Putamen (tissue), 1 donor: ENCODE measurements around the gene HMGN4.

ENCODE experiments used
- DNase-seq: peaks from one replicate; pipeline ENCODE4 v3.0.0-alpha.2; 2016; ENCODE audit warnings: low spot score

Gene HMGN4

DNA sequence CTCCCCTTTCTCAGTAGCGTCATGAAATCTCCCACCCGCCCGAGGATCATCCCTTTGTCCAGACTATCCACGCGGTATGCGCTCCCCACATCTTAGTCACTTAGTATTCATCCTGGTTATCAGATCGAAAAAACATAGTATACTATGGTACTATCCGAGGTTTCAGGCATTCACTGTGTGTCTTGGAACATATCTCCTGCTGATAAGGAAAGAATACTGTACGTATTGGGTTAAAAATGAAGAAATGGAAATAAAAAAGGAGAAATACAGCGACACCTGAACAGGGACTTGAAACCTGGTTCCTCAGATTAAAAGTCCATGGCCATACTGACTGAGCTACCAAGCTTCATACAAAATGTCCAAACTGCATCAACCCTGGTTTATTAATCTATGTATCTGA is 14.0 kb downstream of the HMGN4 start:
- DNase-seq = no peak

DNA sequence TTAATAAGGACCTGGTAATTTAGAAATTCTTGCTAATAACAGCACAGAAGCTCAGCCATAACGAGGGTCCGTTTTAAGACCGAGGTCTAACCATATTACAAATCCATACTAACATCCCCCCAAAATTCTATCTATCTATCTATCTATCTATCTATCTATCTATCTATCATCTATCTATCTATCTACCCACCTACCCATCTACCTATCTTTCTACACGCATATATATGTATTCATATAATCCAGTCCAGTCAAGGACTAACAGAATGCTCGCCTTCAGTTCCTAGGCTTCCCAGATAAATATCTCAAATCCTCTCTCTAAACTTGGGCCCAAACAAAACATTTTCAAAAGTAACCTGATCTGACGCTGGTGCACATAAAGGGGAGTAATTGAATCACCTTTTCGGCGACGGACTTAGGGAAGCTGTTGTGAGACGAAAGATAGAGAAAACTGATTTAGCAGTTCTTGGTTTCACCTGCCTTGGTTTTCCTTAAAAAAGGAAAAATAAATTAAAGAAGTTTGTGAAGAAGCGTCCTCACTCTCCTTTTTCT is 14.5 kb downstream of the HMGN4 start:
- no peak for DNase-seq

DNA sequence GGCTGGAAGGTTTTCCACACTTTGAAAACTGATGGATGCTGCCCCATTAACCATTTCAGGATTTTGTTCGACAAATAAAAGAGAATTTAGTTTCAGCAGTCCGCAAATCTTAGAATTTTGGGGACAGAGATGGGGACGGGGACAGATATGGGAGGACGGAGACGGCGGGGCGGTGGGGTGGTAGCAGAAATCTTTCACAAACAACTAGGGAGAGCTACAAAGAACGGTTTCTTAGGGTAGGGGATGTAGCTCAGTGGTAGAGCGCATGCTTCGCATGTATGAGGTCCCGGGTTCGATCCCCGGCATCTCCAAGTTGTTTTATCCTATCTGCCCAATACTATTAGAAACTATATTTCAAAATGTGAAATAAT is 15.1 kb downstream of the HMGN4 start:
- DNase-seq = peak; percentile 86

- peak; percentile 80 for DNase-seq
These were observed 15.7 kb downstream of the HMGN4 start for GRCh38 chr6:26553635-26554446.

- DNase-seq = no peak
These were observed 16.2 kb downstream of the HMGN4 start for GRCh38 chr6:26554447-26554696.

DNA sequence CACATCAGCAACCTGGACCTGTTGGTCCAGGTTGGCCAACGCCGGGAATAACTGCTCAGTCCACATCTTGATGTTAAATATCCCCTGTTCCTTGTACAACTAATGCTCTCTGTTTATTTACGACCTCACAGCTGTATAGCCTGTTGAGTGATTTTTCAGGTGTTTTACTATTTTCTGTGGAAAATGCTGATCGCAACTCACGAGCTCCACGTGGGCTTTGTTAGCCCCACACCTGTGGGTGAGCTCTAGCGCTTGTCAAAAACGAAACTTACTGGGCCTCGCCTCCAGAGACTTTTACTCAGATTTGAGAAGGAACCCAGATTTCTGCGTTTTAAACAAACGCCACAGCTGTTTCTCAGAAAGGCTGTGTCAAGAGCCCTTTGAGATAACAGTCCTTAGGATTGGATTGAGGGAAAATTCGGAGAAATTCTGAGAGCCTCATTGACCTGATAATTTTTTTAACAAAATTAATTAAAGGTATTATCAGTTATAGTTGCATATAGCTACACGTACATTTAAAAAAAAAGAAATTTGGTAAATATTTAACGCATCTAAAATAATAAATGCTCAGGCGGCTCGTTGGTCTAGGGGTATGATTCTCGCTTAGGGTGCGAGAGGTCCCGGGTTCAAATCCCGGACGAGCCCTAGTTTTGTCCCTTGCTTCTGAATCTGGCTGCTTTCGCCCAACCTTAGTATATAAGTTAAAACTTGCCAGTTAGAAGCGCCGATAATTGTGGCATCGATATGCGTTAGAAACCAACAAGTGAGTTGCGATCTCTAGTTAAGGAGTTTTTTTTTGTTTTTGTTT is 16.7 kb downstream of the HMGN4 start:
- DNase-seq = peak; percentile 66

DNA sequence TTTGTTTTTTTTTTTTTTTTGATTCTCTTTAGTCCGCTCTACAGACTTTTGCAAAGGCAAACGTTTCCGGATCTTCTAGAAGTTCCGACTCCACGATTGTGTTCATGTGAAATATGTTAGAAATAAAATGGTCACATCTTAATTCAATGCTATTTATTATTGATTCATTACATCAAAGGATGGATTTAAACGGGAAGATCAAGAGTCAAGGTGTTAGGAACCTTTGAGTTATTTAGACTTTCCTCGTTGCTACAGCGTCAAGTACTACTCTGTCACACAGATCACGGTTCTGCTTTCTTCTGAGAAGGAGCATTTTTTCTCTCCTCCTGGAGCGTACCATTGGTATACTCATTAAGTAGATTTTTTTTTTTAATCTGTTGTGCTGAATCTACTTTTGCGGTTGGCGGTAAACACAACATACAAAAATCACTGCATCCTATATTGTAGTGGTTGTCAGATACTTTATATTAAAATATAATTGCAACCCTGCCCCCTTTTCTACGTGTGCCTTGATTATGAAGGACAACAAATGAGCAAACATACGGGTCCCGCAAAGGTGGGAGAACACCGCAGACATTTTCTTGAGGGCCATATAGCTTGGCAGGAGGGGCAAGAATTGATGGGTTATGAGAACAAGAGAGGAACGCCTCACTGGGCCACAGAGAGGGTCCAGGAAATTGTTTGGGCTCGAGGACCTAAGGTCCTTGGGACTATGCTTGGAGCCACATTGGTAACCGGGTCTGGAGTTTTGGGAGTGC is 17.5 kb downstream of the HMGN4 start:
- peak; percentile 21 for DNase-seq

- peak; percentile 59 for DNase-seq
These were observed 18.3 kb downstream of the HMGN4 start for GRCh38 chr6:26556263-26557070.

DNA sequence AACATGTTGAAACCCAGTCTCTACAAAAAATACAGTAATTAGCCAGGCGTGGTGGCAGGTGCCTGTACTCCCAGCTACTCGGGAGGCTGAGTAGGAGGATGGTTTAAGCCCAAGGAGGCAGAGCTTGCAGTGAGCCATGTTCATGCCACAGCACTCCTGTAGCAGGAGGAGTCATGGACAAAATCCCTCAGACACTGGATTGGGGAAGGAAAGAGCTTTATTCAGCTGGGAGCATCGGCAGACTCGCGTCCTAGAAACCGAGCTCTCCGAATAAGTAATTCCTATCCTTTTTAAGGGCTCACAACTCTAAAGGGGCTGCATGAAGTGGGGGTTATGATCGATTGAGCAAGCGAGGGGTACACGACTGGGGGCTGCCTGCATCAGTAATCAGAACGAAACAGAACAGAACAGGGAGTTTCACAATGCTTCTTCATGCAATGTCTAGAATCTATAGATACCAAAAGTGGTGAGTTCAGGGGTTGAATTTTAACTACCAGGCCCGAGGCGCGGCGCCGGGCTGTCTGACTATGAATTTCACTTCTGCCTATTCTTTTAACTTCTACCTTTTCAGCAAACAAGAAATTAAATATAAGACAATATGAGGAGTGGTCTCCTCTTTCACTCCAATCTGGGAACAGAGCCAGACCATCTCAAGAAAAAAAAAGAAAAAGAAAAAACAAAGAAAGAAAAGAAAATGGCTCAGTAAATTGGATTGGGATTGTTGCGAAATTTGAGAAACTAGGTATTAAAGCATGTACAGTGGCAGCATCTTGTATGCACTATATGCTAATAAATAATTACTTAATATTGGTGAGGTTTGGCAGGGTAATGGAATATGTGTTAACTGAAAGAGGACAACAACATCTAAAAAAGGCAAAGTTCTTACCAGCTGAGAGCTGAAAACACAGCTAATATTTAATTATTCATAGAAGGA is 23.6 kb downstream of the HMGN4 start:
- no peak for DNase-seq

DNA sequence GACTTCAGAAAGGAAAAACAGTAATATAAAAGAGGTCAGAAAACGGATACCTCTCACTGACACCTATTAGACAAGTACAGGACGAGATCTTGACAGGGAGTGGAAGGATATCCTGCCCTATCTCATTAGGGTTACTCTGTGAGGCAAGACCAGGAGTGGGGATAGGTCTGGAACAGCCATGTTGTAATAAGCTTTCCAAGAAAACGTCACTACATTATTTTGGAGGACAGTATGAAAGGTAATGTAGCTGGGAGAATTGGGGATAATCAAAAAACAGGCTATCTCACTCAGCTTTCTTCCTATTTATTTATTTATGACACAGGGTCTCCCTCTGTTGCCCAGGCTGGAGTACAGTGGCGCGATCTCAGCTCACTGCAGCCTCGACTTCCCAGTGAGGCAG is 25.3 kb downstream of the HMGN4 start:
- no peak for DNase-seq

DNA sequence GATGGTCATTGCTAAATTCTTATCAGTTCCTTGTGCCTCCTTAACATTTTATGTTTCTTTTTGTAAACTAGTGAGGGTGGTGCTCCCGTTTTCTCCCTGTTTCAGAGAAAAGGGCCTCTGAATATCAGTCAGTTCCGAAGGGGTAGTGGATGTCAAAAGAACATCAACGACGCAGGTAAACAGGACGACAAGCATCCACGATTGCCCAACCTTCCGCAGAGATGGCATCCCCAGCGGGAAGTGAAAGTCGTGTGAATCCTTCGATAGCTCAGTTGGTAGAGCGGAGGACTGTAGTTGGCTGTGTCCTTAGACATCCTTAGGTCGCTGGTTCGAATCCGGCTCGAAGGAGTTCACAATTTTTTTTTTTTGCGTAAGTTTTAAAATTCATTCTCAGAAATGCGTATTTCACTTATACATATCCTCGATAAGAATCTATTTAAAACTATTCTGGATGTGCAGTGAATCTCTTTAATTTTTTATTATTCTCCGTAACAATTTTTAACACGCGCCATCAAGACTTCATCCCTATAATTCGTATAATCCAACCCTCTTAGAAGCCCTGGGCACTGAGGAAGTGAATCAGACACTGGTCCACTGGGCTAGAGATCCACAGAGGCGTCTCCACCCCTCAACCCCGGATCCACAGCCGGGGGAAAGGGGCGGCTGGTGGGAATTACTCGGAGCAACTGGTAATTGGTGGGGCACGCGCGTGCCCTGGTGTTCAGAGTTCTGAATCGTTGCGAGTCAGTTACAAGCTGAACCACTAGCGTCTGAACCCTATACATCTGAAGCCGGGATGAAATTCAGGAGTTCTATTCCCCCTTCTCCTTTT is 30.7 kb downstream of the HMGN4 start:
- peak; percentile 96 for DNase-seq

GRCh38 chr6:26569433-26569764 is 31.2 kb downstream of the HMGN4 start:
- no peak for DNase-seq

- DNase-seq = no peak
These were observed 32.1 kb downstream of the HMGN4 start for GRCh38 chr6:26570027-26570809.

DNA sequence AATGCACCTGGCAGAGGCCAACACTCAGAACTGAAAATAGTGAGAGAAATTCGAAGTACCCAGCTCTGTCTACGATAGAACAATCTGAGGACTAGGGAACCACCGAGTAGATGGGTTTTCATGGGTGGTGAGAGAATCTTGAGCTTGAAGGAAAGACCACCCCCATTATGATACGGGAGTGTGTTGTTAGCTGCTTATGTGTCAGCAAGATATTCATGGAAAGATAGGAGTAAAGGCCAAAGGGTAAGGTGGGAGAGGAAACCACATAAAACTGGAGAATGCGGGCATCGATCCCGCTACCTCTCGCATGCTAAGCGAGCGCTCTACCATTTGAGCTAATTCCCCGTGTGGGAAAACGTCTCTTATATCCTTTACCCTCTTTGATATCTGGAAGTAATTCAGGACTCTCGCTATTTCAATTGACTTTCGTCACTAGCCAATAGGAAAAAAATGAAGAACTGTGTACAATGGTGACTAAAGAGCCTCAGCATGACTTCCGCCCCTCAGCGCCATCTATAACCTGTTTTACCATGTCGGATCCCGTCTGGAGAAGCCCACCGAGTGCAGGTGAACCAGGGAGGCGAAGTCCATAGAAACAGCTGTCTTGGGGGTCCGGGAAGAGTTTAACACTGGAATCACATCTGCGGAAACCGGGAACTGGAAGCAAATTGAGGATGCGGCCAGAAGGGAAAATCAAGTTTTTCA is 33.6 kb downstream of the HMGN4 start:
- peak; percentile 81 for DNase-seq

DNA sequence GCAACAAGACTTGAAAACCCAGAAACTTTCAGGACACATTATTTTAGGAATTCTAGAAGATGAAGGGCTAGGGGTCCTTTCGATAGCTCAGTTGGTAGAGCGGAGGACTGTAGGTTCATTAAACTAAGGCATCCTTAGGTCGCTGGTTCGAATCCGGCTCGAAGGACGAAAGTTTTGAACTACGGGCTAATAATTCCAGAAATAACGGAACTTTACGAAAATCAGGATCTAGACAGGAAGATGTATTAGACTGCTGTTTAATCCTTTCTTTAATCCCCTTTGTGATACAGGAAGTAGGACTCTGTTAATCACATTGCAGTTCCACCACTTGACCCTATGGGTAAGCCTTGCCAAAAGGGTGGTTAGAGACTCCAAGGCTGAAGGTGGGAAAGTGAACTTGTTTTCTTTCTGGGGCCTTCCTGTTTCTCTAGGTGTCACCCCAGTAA is 37.4 kb downstream of the HMGN4 start:
- DNase-seq = no peak

DNA sequence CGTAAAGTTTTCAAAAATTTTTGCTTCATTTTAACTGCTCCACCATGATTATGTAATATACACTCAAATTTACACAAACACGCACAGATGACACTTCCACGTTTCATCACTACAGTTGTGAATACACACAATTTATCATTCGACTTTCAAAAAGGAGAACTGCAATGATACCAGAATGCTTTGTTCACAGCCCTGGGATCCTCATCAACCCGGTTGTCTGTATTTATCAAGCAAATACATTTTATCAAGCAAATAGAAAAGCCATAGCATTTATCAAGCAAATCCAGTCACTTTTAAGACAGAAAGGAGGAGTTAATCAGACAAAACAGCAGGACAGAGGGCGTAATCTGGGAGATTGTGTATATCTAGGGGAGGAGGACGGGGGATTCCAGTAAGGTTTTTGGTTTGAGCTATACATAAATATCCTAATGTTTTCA is 38.3 kb downstream of the HMGN4 start:
- DNase-seq = no peak

DNA sequence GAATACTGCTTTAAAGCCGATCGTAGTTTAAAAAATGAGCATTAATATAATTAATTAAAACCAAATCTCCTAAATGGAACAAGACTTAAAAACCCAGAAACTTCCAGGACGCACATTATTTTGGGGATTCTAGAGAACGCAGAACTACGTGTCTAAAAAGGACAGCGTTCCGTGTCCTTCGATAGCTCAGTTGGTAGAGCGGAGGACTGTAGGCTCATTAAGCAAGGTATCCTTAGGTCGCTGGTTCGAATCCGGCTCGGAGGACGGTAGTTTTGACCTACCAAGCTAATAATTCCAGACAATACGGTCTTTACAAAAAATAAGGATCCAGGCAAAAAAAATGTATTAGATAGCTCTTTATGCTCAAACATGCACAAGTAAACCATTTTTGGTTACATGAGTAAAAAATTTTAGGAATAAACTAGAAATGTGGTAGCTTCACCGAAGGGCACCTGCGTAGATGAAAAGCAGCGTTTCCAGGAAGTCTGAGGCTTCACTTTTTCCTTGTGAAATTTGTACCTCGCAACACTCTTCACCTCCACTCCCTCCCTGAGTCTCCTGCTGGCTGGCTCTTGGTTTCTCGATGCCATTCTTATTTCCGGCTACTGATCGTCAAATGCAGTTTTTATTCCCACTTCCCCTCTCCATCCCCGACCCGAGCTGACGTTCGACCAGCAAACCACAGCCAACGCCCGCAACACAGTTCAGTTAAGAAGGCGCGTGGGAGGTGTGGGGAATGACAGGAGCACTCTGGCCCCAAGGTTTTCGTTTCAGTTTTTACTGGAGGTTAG is 39.0 kb downstream of the HMGN4 start:
- no peak for DNase-seq

DNA sequence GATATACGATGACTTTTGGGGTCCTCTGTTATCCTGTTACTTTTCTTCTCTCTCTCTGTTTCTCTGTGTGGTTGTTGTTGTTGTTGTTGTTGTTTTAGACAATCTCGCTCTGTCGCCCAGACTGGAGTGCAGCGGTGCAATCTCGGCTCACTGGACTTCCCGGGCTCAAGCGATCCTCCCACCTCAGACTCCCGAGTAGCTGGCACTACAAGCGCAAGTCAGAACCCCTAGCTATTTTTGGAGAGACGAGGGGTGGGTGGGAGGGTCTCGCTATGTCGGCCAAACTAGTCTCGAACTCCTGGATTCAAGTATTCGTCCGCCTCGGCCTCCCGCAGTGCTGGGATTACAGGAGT is 39.5 kb downstream of the HMGN4 start:
- no peak for DNase-seq
